ENCODE data around the gene ATP8A2.

The ATP8A2 gene

DNA sequence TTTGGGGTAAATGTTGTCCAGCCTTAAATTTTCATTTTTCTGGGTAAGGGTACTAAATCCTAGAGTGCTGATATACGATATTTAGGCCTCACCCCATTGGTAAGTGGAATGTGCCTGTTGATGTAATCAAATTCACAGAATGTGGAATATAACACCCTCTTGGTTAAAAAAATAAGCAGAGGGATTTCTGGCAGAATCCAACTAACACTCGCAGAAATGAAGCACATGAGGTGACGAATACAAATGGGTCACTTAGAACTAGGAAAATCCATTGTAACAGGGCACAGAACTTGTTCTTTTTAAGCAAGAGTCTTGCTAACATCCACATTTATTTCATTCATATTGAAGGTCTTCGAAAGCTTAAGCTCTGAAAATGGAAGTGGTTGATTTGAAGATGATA lies 359.8 kb downstream of the ATP8A2 start:
- TF ChIP-seq POLR2AphosphoS5 (IDR thresholded peaks at IDR 0.05; ENCODE audit: low read depth, low read length) (no peak), SIN3A (IDR thresholded peaks at IDR 0.05; ENCODE audit: borderline replicate concordance, insufficient read depth, low read length) (no peak), FOXP2 (optimal IDR thresholded peaks at IDR 0.05; ENCODE audit: borderline replicate concordance, extremely low read depth, extremely low read length, insufficient read depth) (no peak)
- TF ChIP-seq, protein P1, sequence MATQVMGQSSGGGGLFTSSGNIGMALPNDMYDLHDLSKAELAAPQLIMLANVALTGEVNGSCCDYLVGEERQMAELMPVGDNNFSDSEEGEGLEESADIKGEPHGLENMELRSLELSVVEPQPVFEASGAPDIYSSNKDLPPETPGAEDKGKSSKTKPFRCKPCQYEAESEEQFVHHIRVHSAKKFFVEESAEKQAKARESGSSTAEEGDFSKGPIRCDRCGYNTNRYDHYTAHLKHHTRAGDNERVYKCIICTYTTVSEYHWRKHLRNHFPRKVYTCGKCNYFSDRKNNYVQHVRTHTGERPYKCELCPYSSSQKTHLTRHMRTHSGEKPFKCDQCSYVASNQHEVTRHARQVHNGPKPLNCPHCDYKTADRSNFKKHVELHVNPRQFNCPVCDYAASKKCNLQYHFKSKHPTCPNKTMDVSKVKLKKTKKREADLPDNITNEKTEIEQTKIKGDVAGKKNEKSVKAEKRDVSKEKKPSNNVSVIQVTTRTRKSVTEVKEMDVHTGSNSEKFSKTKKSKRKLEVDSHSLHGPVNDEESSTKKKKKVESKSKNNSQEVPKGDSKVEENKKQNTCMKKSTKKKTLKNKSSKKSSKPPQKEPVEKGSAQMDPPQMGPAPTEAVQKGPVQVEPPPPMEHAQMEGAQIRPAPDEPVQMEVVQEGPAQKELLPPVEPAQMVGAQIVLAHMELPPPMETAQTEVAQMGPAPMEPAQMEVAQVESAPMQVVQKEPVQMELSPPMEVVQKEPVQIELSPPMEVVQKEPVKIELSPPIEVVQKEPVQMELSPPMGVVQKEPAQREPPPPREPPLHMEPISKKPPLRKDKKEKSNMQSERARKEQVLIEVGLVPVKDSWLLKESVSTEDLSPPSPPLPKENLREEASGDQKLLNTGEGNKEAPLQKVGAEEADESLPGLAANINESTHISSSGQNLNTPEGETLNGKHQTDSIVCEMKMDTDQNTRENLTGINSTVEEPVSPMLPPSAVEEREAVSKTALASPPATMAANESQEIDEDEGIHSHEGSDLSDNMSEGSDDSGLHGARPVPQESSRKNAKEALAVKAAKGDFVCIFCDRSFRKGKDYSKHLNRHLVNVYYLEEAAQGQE (IDR thresholded peaks at IDR 0.05; ENCODE audit: insufficient read depth in 1 of 2, low read depth in 2 of 2, low read length in 2 of 2): no peak

DNA sequence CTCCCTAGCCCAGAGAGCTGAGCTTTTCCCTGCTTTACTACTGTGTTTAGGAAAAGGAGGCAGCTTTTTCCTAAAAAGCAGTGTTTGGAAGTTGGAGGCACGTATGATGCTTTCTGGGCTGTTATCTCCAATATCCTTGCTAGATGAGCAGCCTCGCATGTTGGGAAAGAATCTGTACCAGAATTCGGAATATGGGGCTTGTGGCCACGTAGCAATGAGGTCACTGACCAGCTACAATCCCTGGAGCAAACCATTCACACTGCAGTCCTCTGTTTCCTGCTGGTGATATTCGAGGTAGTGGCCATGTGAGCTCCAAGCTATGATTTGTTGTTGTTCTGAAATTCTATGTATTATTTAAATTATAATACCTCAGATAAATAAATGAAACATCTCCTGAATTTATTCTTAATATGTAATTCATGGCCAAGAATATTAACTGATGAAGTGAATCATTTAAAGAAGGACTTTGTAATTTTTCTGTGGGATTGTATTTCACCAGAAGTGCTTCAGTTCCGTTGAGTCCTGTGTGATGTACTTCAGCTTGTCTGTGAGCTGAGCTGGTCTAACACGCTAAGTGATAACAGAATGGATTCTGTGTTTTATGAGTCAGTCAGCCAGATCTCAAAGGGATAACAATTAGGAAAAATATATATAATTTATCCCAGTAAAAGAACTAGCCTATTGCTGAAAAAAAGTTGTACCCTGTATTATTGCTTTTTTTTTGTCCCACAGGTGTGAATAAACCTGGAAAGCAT lies 360.5 kb downstream of the ATP8A2 start:
- TF ChIP-seq SIN3A (IDR thresholded peaks at IDR 0.05; ENCODE audit: borderline replicate concordance, insufficient read depth, low read length): no peak
- no peak for TF ChIP-seq POLR2AphosphoS5 (IDR thresholded peaks at IDR 0.05; ENCODE audit: low read depth, low read length)
- TF ChIP-seq, protein P1 (IDR thresholded peaks at IDR 0.05; ENCODE audit: insufficient read depth in 1 of 2, low read depth in 2 of 2, low read length in 2 of 2): no peak
- TF ChIP-seq TAF1 (IDR thresholded peaks at IDR 0.05; ENCODE audit: borderline replicate concordance, insufficient read depth, low read length): no peak
- no peak for TF ChIP-seq FOXP2 (optimal IDR thresholded peaks at IDR 0.05; ENCODE audit: borderline replicate concordance, extremely low read depth, extremely low read length, insufficient read depth)

DNA sequence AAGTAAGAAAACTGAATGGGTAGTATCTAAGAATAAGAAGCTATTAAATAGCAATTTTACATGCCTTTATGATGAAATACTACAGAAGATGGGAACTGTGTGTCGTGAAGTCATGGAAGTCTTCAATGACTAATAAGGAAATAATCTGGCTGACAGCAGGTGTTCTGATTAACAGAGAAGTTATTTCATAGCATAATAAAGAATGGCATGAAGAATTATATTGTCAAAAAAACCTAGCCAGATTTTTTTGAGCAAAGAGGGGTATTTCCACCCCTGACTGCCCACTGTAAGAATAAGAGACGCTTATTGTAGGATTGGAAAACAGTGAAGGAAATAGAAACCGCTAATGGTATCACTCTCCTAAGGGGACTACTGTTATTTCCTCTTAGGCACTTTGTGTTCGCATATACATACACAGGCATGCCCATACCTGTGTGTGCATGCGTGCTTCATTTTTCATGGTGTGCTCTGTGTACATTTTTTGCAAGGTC lies 361.3 kb downstream of the ATP8A2 start:
- TF ChIP-seq, protein P1 (IDR thresholded peaks at IDR 0.05; ENCODE audit: insufficient read depth in 1 of 2, low read depth in 2 of 2, low read length in 2 of 2): no peak
- no peak for TF ChIP-seq SIN3A (IDR thresholded peaks at IDR 0.05; ENCODE audit: borderline replicate concordance, insufficient read depth, low read length)
- no peak for TF ChIP-seq TAF1 (IDR thresholded peaks at IDR 0.05; ENCODE audit: borderline replicate concordance, insufficient read depth, low read length)
- TF ChIP-seq FOXP2 (optimal IDR thresholded peaks at IDR 0.05; ENCODE audit: borderline replicate concordance, extremely low read depth, extremely low read length, insufficient read depth): no peak
- no peak for TF ChIP-seq POLR2AphosphoS5 (IDR thresholded peaks at IDR 0.05; ENCODE audit: low read depth, low read length)

DNA sequence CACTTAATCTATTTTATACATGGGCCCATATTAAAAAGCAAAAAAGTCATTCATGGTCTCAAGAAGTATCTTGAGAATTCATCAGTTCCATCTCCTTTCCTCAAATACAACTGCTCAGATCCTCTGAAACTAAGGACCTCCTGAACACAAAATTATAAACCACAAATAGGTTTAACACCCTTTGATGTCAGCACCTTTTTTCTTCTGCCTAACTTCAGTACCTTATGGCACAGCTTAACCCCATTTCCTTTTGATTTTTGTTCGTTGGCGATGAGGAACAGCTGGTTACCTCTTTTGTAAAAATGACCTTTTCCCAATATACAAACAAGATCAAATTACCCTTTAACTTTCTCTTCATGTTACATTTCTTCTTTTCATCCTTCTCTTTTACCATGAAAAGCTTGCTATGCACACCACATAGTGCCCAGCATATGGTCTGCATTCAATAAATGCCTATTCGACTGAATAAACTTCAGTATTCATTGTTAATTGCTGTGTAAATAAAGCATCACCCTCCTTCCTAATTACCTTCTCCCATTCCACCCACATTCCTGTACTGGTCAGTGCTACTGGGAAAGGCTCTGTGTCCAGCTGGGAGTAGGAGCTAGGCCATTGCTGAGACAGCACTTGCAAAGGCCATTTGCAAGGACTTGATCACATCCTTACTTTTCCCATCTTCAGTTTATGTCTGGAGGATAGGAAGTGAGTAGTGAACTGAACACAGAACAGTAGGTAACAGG lies 362.1 kb downstream of the ATP8A2 start:
- TF ChIP-seq POLR2AphosphoS5 (IDR thresholded peaks at IDR 0.05; ENCODE audit: low read depth, low read length) (no peak), FOXP2 (optimal IDR thresholded peaks at IDR 0.05; ENCODE audit: borderline replicate concordance, extremely low read depth, extremely low read length, insufficient read depth) (no peak)

DNA sequence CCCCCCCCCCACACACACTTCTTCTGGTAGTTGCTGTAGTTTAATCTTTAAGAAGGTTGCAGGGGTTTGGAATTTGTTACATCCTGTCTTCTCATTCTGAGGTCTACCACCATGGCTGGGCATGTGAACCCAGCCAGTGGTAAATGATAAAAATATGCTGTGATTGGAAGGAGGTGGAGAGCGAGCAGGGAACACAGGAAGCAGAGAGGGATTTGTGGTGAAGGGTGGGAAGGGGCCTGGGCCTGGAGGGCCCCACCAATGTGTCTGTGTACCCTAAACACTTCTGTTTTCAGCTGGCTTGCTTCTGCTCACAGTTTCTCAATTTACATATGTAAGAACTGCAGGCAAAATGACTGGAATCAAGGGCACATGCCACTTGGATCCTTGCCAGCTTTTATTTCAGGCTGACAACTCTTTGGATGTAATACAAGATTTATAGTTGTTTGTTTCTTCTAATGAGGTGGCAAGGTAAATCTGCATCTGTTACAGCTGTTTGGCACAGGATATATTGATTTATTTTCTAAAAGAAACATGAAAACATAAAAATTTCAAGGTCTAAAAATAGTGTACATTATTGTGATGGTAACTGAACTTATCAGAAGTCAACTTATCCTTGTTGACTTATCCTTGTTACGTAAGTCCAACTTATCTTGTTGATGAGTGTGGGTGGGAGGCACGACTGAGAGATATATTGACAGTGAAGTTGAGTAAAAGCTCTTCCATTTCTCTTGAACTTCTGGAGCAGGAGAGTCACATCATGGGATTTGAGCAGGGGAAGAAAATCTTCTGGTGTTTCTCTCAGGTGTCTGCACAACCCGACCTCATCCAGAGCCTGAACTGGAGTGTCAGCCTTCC lies 366.8 kb downstream of the ATP8A2 start:
- TF ChIP-seq FOXP2 (optimal IDR thresholded peaks at IDR 0.05; ENCODE audit: borderline replicate concordance, extremely low read depth, extremely low read length, insufficient read depth) (no peak), POLR2AphosphoS5 (IDR thresholded peaks at IDR 0.05; ENCODE audit: low read depth, low read length) (no peak), TAF1 (IDR thresholded peaks at IDR 0.05; ENCODE audit: borderline replicate concordance, insufficient read depth, low read length) (no peak), SIN3A (IDR thresholded peaks at IDR 0.05; ENCODE audit: borderline replicate concordance, insufficient read depth, low read length) (no peak)
- TF ChIP-seq, protein P1 (IDR thresholded peaks at IDR 0.05; ENCODE audit: insufficient read depth in 1 of 2, low read depth in 2 of 2, low read length in 2 of 2): no peak

Data from PFSK-1 (cell line).